GM21423 (cell line): ENCODE measurements around the gene CHST2.

ENCODE experiments used
- ATAC-seq: cut with Tn5 transposase; IDR thresholded peaks from one replicate; pipeline ENCODE4 v1.9.1; 2021; ENCODE audit warnings: mild to moderate bottlenecking, moderate library complexity; ENCODE audit not compliant: unreplicated experiment

Gene CHST2

GRCh38 chr3:143165211-143165610, 45.6 kb downstream of the CHST2 start:
- no peak for ATAC-seq

GRCh38 chr3:143165612-143166285, 46.2 kb downstream of the CHST2 start:
- ATAC-seq = peak; percentile 74

- no peak for ATAC-seq
Measured at GRCh38 chr3:143166376-143166775, 46.8 kb downstream of the CHST2 start.

GRCh38 chr3:143167969-143168854, 48.6 kb downstream of the CHST2 start:
- no peak for ATAC-seq

GRCh38 chr3:143168855-143169192, 49.3 kb downstream of the CHST2 start:
- no peak for ATAC-seq

GRCh38 chr3:143170074-143170473, 50.5 kb downstream of the CHST2 start:
- ATAC-seq = no peak

- ATAC-seq = peak; percentile 5
Measured at GRCh38 chr3:143170676-143171075, 51.1 kb downstream of the CHST2 start.

- peak; percentile 87 for ATAC-seq
Measured at GRCh38 chr3:143171141-143171980, 51.8 kb downstream of the CHST2 start.

- ATAC-seq = no peak
Measured at GRCh38 chr3:143172062-143172794, 52.7 kb downstream of the CHST2 start.

- ATAC-seq = no peak
Measured at GRCh38 chr3:143172795-143173145, 53.2 kb downstream of the CHST2 start.

- ATAC-seq = no peak
Measured at GRCh38 chr3:143173242-143173641, 53.7 kb downstream of the CHST2 start.
